ENCODE measurements around the gene MYO1E. TPM values are rescaled to one million over a fixed set of nuclear protein-coding genes. Genes with fewer than 3 reads are reported as not detected.

The MYO1E gene
- total RNA-seq, 5 donors from 2014 or later (not counting 1 experiment from before 2014, with no cell fraction given), result 1.3 to 11.7 (median 4.3) TPM

- H3K4me1 Mint-ChIP-seq, result no peaks in the 10 kb centered on the region
- H3K27ac ChIP-seq (ENCODE audit: low read length), result no peak overlapping the region
- ChIA-PET CTCF (no interaction called here), POLR2A (no interaction called here)
- H3K27me3 Mint-ChIP-seq, result no peaks in the 10 kb centered on the region
- H3K4me3 ChIP-seq (ENCODE audit: control insufficient read depth in 1 of 2, extremely low read depth in 1 of 2, low read length in 1 of 2), result no peak overlapping the region
- H3K27ac Mint-ChIP-seq, result no peak overlapping the region
- 93% methylated on average over 9 of the region's 9 CpGs for WGBS (ENCODE audit: insufficient coverage)
- H3K9me3 Mint-ChIP-seq, result no peaks in the 10 kb centered on the region
- H3K4me1 ChIP-seq (ENCODE audit: control insufficient read depth in 1 of 2, extremely low read depth in 1 of 2, insufficient read depth in 2 of 2, low read length in 2 of 2), result no peaks in the 10 kb centered on the region
- no peak for ATAC-seq (replicated peaks in 1 of 4)
- peaks cover 0 to 2% of the 10 kb centered on the region in 2 experiments for H3K27me3 ChIP-seq (replicated peaks in 1 of 2; ENCODE audit: control insufficient read depth in 2 of 2, extremely low read depth in 1 of 2, insufficient read depth in 2 of 2, low read length in 1 of 2)
- no peaks in the 10 kb centered on the region for H3K36me3 ChIP-seq (ENCODE audit: control insufficient read depth in 2 of 2, extremely low read depth in 1 of 2, insufficient read depth in 1 of 2, low read length in 1 of 2)
- no peak overlapping the region for H3K4me3 Mint-ChIP-seq
- no peaks in the 10 kb centered on the region for H3K9me3 ChIP-seq
- DNase-seq, result no peak
- no peaks in the 10 kb centered on the region for H3K36me3 Mint-ChIP-seq
Observed at GRCh38 chr15:59159210-59159609, 213.5 kb downstream of the MYO1E start.

GRCh38 chr15:59158701-59159034 is 214.0 kb downstream of the MYO1E start:
- no peaks in the 10 kb centered on the region for H3K9me3 ChIP-seq
- ChIA-PET POLR2A (no interaction called here), CTCF (no interaction called here)
- H3K4me1 ChIP-seq (ENCODE audit: control insufficient read depth in 1 of 2, extremely low read depth in 1 of 2, insufficient read depth in 2 of 2, low read length in 2 of 2), result no peaks in the 10 kb centered on the region
- Mint-ChIP-seq H3K4me3 (no peak overlapping the region), H3K27me3 (no peaks in the 10 kb centered on the region), H3K4me1 (no peaks in the 10 kb centered on the region), H3K27ac (no peak overlapping the region), H3K9me3 (no peaks in the 10 kb centered on the region), H3K36me3 (no peaks in the 10 kb centered on the region)
- peaks cover 0 to 2% of the 10 kb centered on the region in 2 experiments for H3K27me3 ChIP-seq (replicated peaks in 1 of 2; ENCODE audit: control insufficient read depth in 2 of 2, extremely low read depth in 1 of 2, insufficient read depth in 2 of 2, low read length in 1 of 2)
- no peaks in the 10 kb centered on the region for H3K36me3 ChIP-seq (ENCODE audit: control insufficient read depth in 2 of 2, extremely low read depth in 1 of 2, insufficient read depth in 1 of 2, low read length in 1 of 2)
- ATAC-seq (replicated peaks in 1 of 4) (no peak), DNase-seq (no peak)
- H3K27ac ChIP-seq (ENCODE audit: low read length), result no peak overlapping the region
- WGBS (ENCODE audit: insufficient coverage), result 98% methylated on average over 7 of the region's 7 CpGs
- no peak overlapping the region for H3K4me3 ChIP-seq (ENCODE audit: control insufficient read depth in 1 of 2, extremely low read depth in 1 of 2, low read length in 1 of 2)

GRCh38 chr15:59157840-59158700 is 214.6 kb downstream of the MYO1E start:
- Mint-ChIP-seq H3K4me1 (no peaks in the 10 kb centered on the region), H3K4me3 (no peak overlapping the region), H3K27me3 (no peaks in the 10 kb centered on the region), H3K36me3 (no peaks in the 10 kb centered on the region), H3K27ac (no peak overlapping the region), H3K9me3 (no peaks in the 10 kb centered on the region)
- Histone ChIP-seq H3K4me1 (ENCODE audit: control insufficient read depth in 1 of 2, extremely low read depth in 1 of 2, insufficient read depth in 2 of 2, low read length in 2 of 2) (no peaks in the 10 kb centered on the region), H3K36me3 (ENCODE audit: control insufficient read depth in 2 of 2, extremely low read depth in 1 of 2, insufficient read depth in 1 of 2, low read length in 1 of 2) (no peaks in the 10 kb centered on the region), H3K27ac (ENCODE audit: low read length) (no peak overlapping the region), H3K9me3 (no peaks in the 10 kb centered on the region), H3K4me3 (ENCODE audit: control insufficient read depth in 1 of 2, extremely low read depth in 1 of 2, low read length in 1 of 2) (no peak overlapping the region), H3K27me3 (replicated peaks in 1 of 2; ENCODE audit: control insufficient read depth in 2 of 2, extremely low read depth in 1 of 2, insufficient read depth in 2 of 2, low read length in 1 of 2) (peaks cover 0 to 2% of the 10 kb centered on the region in 2 experiments)
- DNase-seq, result no peak
- CTCF ChIA-PET, result no interaction called here
- ATAC-seq (replicated peaks in 1 of 4), result no peak
- POLR2A ChIA-PET, result no interaction called here
- 78% methylated on average over 1 of the region's 9 CpGs for WGBS (ENCODE audit: insufficient coverage)

GRCh38 chr15:59157396-59157795 is 215.3 kb downstream of the MYO1E start:
- Mint-ChIP-seq H3K9me3 (no peaks in the 10 kb centered on the region), H3K27me3 (no peaks in the 10 kb centered on the region), H3K4me1 (no peaks in the 10 kb centered on the region), H3K4me3 (no peak overlapping the region), H3K27ac (no peak overlapping the region), H3K36me3 (no peaks in the 10 kb centered on the region)
- ChIA-PET POLR2A (no interaction called here), CTCF (no interaction called here)
- Histone ChIP-seq H3K27ac (ENCODE audit: low read length) (no peak overlapping the region), H3K27me3 (replicated peaks in 1 of 2; ENCODE audit: control insufficient read depth in 2 of 2, extremely low read depth in 1 of 2, insufficient read depth in 2 of 2, low read length in 1 of 2) (peaks cover 0 to 2% of the 10 kb centered on the region in 2 experiments), H3K36me3 (ENCODE audit: control insufficient read depth in 2 of 2, extremely low read depth in 1 of 2, insufficient read depth in 1 of 2, low read length in 1 of 2) (no peaks in the 10 kb centered on the region), H3K4me3 (ENCODE audit: control insufficient read depth in 1 of 2, extremely low read depth in 1 of 2, low read length in 1 of 2) (no peak overlapping the region), H3K4me1 (ENCODE audit: control insufficient read depth in 1 of 2, extremely low read depth in 1 of 2, insufficient read depth in 2 of 2, low read length in 2 of 2) (no peaks in the 10 kb centered on the region), H3K9me3 (no peaks in the 10 kb centered on the region)
- ATAC-seq (replicated peaks in 1 of 4) (no peak), DNase-seq (no peak)
- WGBS (ENCODE audit: insufficient coverage), result 100% methylated on average over 3 of the region's 5 CpGs

GRCh38 chr15:59155431-59155830 is 217.2 kb downstream of the MYO1E start:
- POLR2A ChIA-PET, result no interaction called here
- WGBS (ENCODE audit: insufficient coverage), result 87% methylated on average over 3 of the region's 4 CpGs

GRCh38 chr15:59154243-59154642 is 218.4 kb downstream of the MYO1E start:
- CTCF ChIA-PET, result no interaction called here
- POLR2A ChIA-PET, result interaction anchor here in 1 of 2 donors (0.6 kb wide), 2 partner anchors 176 to 195 kb away, joined by 3 to 5 read pairs; no protein-coding TSS in a partner anchor
- H3K4me1 ChIP-seq (ENCODE audit: control insufficient read depth in 1 of 2, extremely low read depth in 1 of 2, insufficient read depth in 2 of 2, low read length in 2 of 2), result no peaks in the 10 kb centered on the region
- H3K4me3 Mint-ChIP-seq, result no peak overlapping the region
- H3K4me1 Mint-ChIP-seq, result no peaks in the 10 kb centered on the region
- no peaks in the 10 kb centered on the region for H3K9me3 ChIP-seq
- no peaks in the 10 kb centered on the region for H3K9me3 Mint-ChIP-seq
- H3K27me3 Mint-ChIP-seq, result no peaks in the 10 kb centered on the region
- no peak overlapping the region for H3K4me3 ChIP-seq (ENCODE audit: control insufficient read depth in 1 of 2, extremely low read depth in 1 of 2, low read length in 1 of 2)
- no peaks in the 10 kb centered on the region for H3K36me3 Mint-ChIP-seq
- ATAC-seq (replicated peaks in 1 of 4) (no peak), DNase-seq (no peak)
- 75% methylated on average over 6 of the region's 8 CpGs for WGBS (ENCODE audit: insufficient coverage)
- H3K36me3 ChIP-seq (ENCODE audit: control insufficient read depth in 2 of 2, extremely low read depth in 1 of 2, insufficient read depth in 1 of 2, low read length in 1 of 2), result no peaks in the 10 kb centered on the region
- H3K27me3 ChIP-seq (replicated peaks in 1 of 2; ENCODE audit: control insufficient read depth in 2 of 2, extremely low read depth in 1 of 2, insufficient read depth in 2 of 2, low read length in 1 of 2), result no peaks in the 10 kb centered on the region
- H3K27ac ChIP-seq (ENCODE audit: low read length), result no peak overlapping the region
- no peak overlapping the region for H3K27ac Mint-ChIP-seq

More at GRCh38 chr15:59155431-59155830, 217.2 kb downstream of the MYO1E start:
- Mint-ChIP-seq H3K9me3 (no peaks in the 10 kb centered on the region), H3K27me3 (no peaks in the 10 kb centered on the region), H3K36me3 (no peaks in the 10 kb centered on the region), H3K4me1 (no peaks in the 10 kb centered on the region), H3K27ac (no peak overlapping the region), H3K4me3 (no peak overlapping the region)
- Histone ChIP-seq H3K27ac (ENCODE audit: low read length) (no peak overlapping the region), H3K36me3 (ENCODE audit: control insufficient read depth in 2 of 2, extremely low read depth in 1 of 2, insufficient read depth in 1 of 2, low read length in 1 of 2) (no peaks in the 10 kb centered on the region), H3K9me3 (no peaks in the 10 kb centered on the region), H3K4me1 (ENCODE audit: control insufficient read depth in 1 of 2, extremely low read depth in 1 of 2, insufficient read depth in 2 of 2, low read length in 2 of 2) (no peaks in the 10 kb centered on the region), H3K4me3 (ENCODE audit: control insufficient read depth in 1 of 2, extremely low read depth in 1 of 2, low read length in 1 of 2) (no peak overlapping the region), H3K27me3 (replicated peaks in 1 of 2; ENCODE audit: control insufficient read depth in 2 of 2, extremely low read depth in 1 of 2, insufficient read depth in 2 of 2, low read length in 1 of 2) (no peaks in the 10 kb centered on the region)
- CTCF ChIA-PET, result no interaction called here
- ATAC-seq (replicated peaks in 1 of 4) (no peak), DNase-seq (no peak)
